Measurements from ENCODE around the gene RPL31.

Gene RPL31

DNA sequence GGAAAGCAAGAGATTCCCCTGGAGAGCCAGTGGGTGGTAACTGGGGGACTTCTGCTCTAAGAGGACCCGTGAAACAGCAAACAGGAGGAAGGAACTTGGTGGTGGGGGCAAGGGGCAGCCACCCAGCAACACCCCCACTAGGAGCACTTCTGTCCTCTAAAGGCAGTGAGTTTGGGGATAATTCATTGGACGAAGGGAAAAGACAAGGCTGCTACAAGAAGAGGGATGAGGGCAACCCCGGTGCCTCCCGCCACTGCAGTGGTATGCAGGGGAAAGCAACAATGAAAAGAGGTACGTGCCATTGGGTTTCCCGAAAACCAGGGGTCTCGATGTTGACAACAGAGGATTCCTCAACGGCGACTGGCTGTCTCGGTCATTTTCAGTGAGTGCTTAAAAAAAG lies 9.1 kb downstream of the RPL31 start:
- no peak for ATAC-seq
- TF ChIP-seq ZFP3 (CRISPR knock-in tag; IDR thresholded peaks at IDR 0.05) (no peak), ARNTL (CRISPR knock-in tag; IDR thresholded peaks at IDR 0.05; ENCODE audit: borderline replicate concordance, low read depth) (no peak), BACH2 (CRISPR knock-in tag; IDR thresholded peaks at IDR 0.05; ENCODE audit: borderline replicate concordance) (no peak), OSR1 (CRISPR knock-in tag; IDR thresholded peaks at IDR 0.05) (no peak), CSDC2 (CRISPR knock-in tag; IDR thresholded peaks at IDR 0.05) (no peak), ESRRG (CRISPR knock-in tag; IDR thresholded peaks at IDR 0.05) (no peak), TOX (CRISPR knock-in tag; IDR thresholded peaks at IDR 0.05; ENCODE audit: borderline replicate concordance) (no peak), ZC3H10 (CRISPR knock-in tag; IDR thresholded peaks at IDR 0.05) (no peak)
- TF ChIP-seq, protein P1, sequence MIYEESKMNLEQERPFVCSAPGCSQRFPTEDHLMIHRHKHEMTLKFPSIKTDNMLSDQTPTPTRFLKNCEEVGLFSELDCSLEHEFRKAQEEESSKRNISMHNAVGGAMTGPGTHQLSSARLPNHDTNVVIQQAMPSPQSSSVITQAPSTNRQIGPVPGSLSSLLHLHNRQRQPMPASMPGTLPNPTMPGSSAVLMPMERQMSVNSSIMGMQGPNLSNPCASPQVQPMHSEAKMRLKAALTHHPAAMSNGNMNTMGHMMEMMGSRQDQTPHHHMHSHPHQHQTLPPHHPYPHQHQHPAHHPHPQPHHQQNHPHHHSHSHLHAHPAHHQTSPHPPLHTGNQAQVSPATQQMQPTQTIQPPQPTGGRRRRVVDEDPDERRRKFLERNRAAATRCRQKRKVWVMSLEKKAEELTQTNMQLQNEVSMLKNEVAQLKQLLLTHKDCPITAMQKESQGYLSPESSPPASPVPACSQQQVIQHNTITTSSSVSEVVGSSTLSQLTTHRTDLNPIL (CRISPR knock-in tag; IDR thresholded peaks at IDR 0.05; ENCODE audit: low read depth): no peak
- TF ChIP-seq, protein P2, sequence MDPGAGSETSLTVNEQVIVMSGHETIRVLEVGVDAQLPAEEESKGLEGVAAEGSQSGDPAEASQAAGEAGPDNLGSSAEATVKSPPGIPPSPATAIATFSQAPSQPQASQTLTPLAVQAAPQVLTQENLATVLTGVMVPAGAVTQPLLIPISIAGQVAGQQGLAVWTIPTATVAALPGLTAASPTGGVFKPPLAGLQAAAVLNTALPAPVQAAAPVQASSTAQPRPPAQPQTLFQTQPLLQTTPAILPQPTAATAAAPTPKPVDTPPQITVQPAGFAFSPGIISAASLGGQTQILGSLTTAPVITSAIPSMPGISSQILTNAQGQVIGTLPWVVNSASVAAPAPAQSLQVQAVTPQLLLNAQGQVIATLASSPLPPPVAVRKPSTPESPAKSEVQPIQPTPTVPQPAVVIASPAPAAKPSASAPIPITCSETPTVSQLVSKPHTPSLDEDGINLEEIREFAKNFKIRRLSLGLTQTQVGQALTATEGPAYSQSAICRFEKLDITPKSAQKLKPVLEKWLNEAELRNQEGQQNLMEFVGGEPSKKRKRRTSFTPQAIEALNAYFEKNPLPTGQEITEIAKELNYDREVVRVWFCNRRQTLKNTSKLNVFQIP (CRISPR knock-in tag; IDR thresholded peaks at IDR 0.05; ENCODE audit: borderline replicate concordance, low read depth): no peak

DNA sequence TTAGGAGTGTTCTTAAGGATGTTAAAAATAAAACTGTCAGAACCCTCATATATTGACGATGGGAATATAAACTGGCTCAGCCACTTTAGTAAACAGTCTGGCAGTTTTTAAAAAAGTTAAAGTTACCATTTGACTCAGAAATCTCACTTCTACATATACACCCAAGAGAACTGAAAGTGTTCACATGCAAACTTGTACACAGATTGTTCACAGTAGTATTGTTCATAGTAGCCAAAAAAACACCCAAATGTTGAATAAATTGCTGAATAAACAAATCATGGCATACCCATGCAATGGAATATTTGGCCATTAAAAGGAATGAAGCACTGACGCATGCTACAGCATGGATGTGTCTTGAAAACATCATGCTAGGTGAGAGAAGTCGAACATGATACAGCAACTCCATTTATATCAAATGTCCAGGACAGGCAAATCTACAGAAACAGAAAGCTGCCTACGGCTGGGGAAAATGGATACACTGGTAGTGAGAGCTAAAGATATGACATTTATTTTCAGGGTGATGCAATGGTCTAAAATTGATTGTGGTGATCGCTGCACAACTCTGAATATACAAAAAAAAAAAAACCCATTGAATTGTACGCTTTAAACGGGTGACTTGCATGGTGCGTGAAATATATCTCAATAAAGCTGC lies 10.1 kb downstream of the RPL31 start:
- TF ChIP-seq, protein P3, sequence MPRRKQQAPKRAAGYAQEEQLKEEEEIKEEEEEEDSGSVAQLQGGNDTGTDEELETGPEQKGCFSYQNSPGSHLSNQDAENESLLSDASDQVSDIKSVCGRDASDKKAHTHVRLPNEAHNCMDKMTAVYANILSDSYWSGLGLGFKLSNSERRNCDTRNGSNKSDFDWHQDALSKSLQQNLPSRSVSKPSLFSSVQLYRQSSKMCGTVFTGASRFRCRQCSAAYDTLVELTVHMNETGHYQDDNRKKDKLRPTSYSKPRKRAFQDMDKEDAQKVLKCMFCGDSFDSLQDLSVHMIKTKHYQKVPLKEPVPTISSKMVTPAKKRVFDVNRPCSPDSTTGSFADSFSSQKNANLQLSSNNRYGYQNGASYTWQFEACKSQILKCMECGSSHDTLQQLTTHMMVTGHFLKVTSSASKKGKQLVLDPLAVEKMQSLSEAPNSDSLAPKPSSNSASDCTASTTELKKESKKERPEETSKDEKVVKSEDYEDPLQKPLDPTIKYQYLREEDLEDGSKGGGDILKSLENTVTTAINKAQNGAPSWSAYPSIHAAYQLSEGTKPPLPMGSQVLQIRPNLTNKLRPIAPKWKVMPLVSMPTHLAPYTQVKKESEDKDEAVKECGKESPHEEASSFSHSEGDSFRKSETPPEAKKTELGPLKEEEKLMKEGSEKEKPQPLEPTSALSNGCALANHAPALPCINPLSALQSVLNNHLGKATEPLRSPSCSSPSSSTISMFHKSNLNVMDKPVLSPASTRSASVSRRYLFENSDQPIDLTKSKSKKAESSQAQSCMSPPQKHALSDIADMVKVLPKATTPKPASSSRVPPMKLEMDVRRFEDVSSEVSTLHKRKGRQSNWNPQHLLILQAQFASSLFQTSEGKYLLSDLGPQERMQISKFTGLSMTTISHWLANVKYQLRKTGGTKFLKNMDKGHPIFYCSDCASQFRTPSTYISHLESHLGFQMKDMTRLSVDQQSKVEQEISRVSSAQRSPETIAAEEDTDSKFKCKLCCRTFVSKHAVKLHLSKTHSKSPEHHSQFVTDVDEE (CRISPR knock-in tag; IDR thresholded peaks at IDR 0.05): no peak
- TF ChIP-seq RARB (CRISPR knock-in tag; IDR thresholded peaks at IDR 0.05) (no peak), ISL1 (CRISPR knock-in tag; IDR thresholded peaks at IDR 0.05) (no peak), ZNF8 (CRISPR knock-in tag; IDR thresholded peaks at IDR 0.05) (no peak), OSR1 (CRISPR knock-in tag; IDR thresholded peaks at IDR 0.05) (no peak), ESRRG (CRISPR knock-in tag; IDR thresholded peaks at IDR 0.05) (no peak), TCF4 (CRISPR knock-in tag; IDR thresholded peaks at IDR 0.05; ENCODE audit: borderline replicate concordance) (no peak), ZNF565 (CRISPR knock-in tag; conservative IDR thresholded peaks at IDR 0.05; ENCODE audit: low read depth) (no peak), CSDC2 (CRISPR knock-in tag; IDR thresholded peaks at IDR 0.05) (no peak), PPARA (CRISPR knock-in tag; IDR thresholded peaks at IDR 0.05; ENCODE audit: borderline replicate concordance) (no peak), ZNF70 (CRISPR knock-in tag; IDR thresholded peaks at IDR 0.05) (no peak), ZFP30 (CRISPR knock-in tag; IDR thresholded peaks at IDR 0.05) (no peak), GLIS3 (CRISPR knock-in tag; IDR thresholded peaks at IDR 0.05) (no peak)
- TF ChIP-seq, protein P4, sequence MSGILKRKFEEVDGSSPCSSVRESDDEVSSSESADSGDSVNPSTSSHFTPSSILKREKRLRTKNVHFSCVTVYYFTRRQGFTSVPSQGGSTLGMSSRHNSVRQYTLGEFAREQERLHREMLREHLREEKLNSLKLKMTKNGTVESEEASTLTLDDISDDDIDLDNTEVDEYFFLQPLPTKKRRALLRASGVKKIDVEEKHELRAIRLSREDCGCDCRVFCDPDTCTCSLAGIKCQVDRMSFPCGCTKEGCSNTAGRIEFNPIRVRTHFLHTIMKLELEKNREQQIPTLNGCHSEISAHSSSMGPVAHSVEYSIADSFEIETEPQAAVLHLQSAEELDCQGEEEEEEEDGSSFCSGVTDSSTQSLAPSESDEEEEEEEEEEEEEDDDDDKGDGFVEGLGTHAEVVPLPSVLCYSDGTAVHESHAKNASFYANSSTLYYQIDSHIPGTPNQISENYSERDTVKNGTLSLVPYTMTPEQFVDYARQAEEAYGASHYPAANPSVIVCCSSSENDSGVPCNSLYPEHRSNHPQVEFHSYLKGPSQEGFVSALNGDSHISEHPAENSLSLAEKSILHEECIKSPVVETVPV (CRISPR knock-in tag; IDR thresholded peaks at IDR 0.05): no peak
- TF ChIP-seq, protein P2 (CRISPR knock-in tag; IDR thresholded peaks at IDR 0.05; ENCODE audit: borderline replicate concordance, low read depth): no peak
- TF ChIP-seq, protein P1 (CRISPR knock-in tag; IDR thresholded peaks at IDR 0.05; ENCODE audit: low read depth): no peak
- no peak for ATAC-seq

Data from SK-N-SH treated with all-trans-retinoic acid at 6 μM for 48 hours (cell line).